Fibroblast of skin of left quadriceps (primary cell): ENCODE data around the gene OR7A10.
"Not testable (repeated sequence)": the region's sequence is repeated elsewhere in the genome, so short reads cannot be mapped to it uniquely, and the experiment has no call there.

Source experiments
- DNase-seq, 2 experiments: peaks; one replicate each; pipeline ENCODE4 v3.0.0-alpha.2; 2013; ENCODE audit warnings: low read depth in 2 of 2

Gene OR7A10

DNA sequence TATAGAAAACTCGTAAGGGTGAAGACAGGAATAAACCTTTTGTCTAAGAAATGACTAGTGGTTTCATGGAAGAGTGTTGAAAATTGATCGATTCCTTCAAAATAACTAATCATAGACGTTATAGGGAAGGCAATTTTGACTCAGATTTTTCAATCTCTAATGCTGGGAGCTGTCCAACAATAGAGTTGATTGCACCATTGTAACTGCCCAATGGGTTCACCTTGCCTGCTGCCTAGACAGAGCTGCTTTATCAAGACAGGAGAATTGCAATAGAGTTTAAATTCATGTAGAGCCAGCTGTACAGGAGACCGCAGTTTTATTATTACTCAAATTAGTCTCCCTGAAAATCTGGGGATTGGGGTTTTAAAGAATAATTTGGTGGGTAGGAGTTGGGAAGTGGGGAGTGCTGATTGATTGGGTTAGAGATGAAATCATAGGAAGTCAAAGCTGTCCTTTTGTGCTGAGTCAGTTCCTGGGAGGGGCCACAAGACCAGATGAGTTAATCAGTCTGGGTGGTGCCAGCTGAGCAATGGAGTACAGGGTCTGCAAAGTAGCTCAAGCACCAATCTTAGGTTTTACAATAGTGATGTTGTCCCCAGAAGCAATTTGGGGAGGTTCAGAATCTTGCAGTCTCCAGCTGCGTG, 53.5 kb downstream of the OR7A10 start:
- no peak for DNase-seq

DNA sequence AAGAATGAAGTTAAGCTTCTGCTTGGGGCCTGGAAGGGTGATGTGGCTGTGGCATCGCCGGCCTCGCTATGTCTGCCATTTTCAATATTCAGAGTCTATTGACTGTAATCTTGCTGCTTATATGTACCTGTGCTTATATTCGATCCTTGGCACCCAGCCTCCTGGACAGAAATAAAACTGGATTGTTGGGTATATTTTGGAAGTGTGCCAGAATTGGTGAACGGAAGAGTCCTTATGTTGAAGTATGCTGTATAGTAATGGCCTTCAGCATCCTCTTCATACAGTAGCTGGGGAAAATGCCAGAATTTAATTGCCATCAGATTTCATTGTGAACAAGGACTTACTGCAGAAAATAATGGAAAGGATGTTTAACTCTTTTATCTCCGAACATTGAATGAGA, 56.5 kb downstream of the OR7A10 start:
- DNase-seq: not testable (repeated sequence)
